IMR-90 (cell line): ENCODE results near the gene FMO1. TPM values are rescaled to one million over a fixed set of nuclear protein-coding genes. Genes with fewer than 3 reads are reported as not detected.

ENCODE experiments used
- ATAC-seq: fragments of 200-7000 bp; cut with Tn5 transposase; 2 replicates; pipeline ENCODE4 v1.9.1; 2020; ENCODE audit warnings: low read depth, mild to moderate bottlenecking, moderate library complexity
- BruUV-seq: library from RNA; stranded (reverse); fragments of 400-500 nt; replicated peaks from 2 replicates; lab custom pipeline; 2021; lab: Mats Ljungman, UMichigan
- CTCF ChIA-PET: fragments of 300-600 bp; formaldehyde crosslinking; extraction: SDS; loops from one replicate; lab custom pipeline; 2021; ENCODE audit warnings: antibody characterized with exemption; lab: Yijun Ruan, JAX
- POLR2A ChIA-PET: fragments of 300-600 bp; sonication (Branson Sonifier 250); formaldehyde crosslinking; loops from one replicate; lab custom pipeline; 2022; ENCODE audit warnings: antibody characterized with exemption; ENCODE audit not compliant: unreplicated experiment; lab: Charles Lee
- DNase-seq: peaks from one replicate; pipeline ENCODE4 v3.0.0; 2013
- H2AFZ ChIP-seq: replicated peaks from 2 replicates; pipeline ENCODE3; 2013; ENCODE audit warnings: low read length, mild to moderate bottlenecking; ENCODE audit not compliant: poor library complexity
- H2AK5ac ChIP-seq: 2 replicates; pipeline ENCODE4 v1.6.1; 2013; ENCODE audit warnings: low read depth, low read length, inconsistent platforms
- H2AK9ac ChIP-seq: replicated peaks from 2 replicates; pipeline ENCODE3; 2013; ENCODE audit warnings: mild to moderate bottlenecking, low read depth, low read length, moderate library complexity; ENCODE audit not compliant: poor library complexity
- H2BK120ac ChIP-seq: 2 replicates; pipeline ENCODE4 v1.6.1; 2013; ENCODE audit warnings: low read depth, low read length, inconsistent platforms
- H2BK15ac ChIP-seq: 3 replicates; pipeline ENCODE4 v1.6.1; 2013; ENCODE audit warnings: low read depth, low read length, inconsistent platforms
- H2BK20ac ChIP-seq: 2 replicates; pipeline ENCODE4 v1.6.1; 2013; ENCODE audit warnings: low read depth, mild to moderate bottlenecking, inconsistent platforms, low read length, moderate library complexity
- H2BK5ac ChIP-seq: 2 replicates; pipeline ENCODE4 v1.6.1; 2013; ENCODE audit warnings: mild to moderate bottlenecking, low read depth, low read length, inconsistent platforms; ENCODE audit not compliant: poor library complexity, severe bottlenecking
- H3K14ac ChIP-seq: replicated peaks from 2 replicates; pipeline ENCODE4 v1.6.1; 2013; ENCODE audit warnings: low read depth, low read length, inconsistent platforms
- H3K18ac ChIP-seq: 2 replicates; pipeline ENCODE4 v1.6.1; 2013; ENCODE audit warnings: low read depth, low read length, control low read depth
- H3K23ac ChIP-seq: 2 replicates; pipeline ENCODE4 v1.6.1; 2013; ENCODE audit warnings: low read depth, low read length, inconsistent platforms
- H3K27ac ChIP-seq: 2 replicates; pipeline ENCODE4 v1.5.1; 2013; ENCODE audit warnings: mild to moderate bottlenecking, control low read depth, low read length; ENCODE audit not compliant: insufficient read depth
- H3K27me3 ChIP-seq: 2 replicates; pipeline ENCODE4 v1.6.1; 2013; ENCODE audit warnings: low read length; ENCODE audit not compliant: control insufficient read depth, insufficient read depth
- H3K36me3 ChIP-seq: 2 replicates; pipeline ENCODE4 v1.6.1; 2013; ENCODE audit warnings: low read length, mixed read lengths; ENCODE audit not compliant: control insufficient read depth, insufficient read depth
- H3K4ac ChIP-seq: 2 replicates; pipeline ENCODE4 v1.6.1; 2013; ENCODE audit warnings: low read depth, low read length, inconsistent platforms
- H3K4me1 ChIP-seq: 2 replicates; pipeline ENCODE4 v1.6.1; 2013; ENCODE audit warnings: low read length, mixed read lengths; ENCODE audit not compliant: control insufficient read depth, insufficient read depth
- H3K4me2 ChIP-seq: 2 replicates; pipeline ENCODE4 v1.6.1; 2013; ENCODE audit warnings: low read depth, mild to moderate bottlenecking, control low read depth, low read length, moderate library complexity
- H3K4me3 ChIP-seq: 2 replicates; pipeline ENCODE4 v1.5.1; 2013; ENCODE audit warnings: low read depth, mild to moderate bottlenecking, control low read depth, low read length, moderate library complexity; ENCODE audit not compliant: insufficient read depth
- H3K56ac ChIP-seq: 2 replicates; pipeline ENCODE4 v1.6.1; 2013; ENCODE audit warnings: low read length, inconsistent platforms; ENCODE audit not compliant: insufficient read depth; ENCODE audit errors: extremely low read depth
- H3K79me1 ChIP-seq, 2 experiments: 2 replicates each; pipeline ENCODE4 v1.6.1; 2013; ENCODE audit warnings: low read length in 2 of 2, inconsistent platforms in 1 of 2, low read depth in 1 of 2
- H3K9ac ChIP-seq: 2 replicates; pipeline ENCODE4 v1.6.1; 2013; ENCODE audit warnings: low read depth, low read length, control low read depth
- H3K9me1 ChIP-seq: 2 replicates; pipeline ENCODE4 v1.6.1; 2013; ENCODE audit warnings: low read length, inconsistent platforms; ENCODE audit not compliant: insufficient read depth
- H3K9me3 ChIP-seq: 2 replicates; pipeline ENCODE4 v1.6.1; 2013; ENCODE audit warnings: low read length; ENCODE audit not compliant: control insufficient read depth, insufficient read depth
- H4K20me1 ChIP-seq: 2 replicates; pipeline ENCODE4 v1.6.1; 2013; ENCODE audit warnings: low read length, inconsistent platforms; ENCODE audit not compliant: insufficient read depth
- H4K5ac ChIP-seq: 2 replicates; pipeline ENCODE4 v1.6.1; 2013; ENCODE audit warnings: mild to moderate bottlenecking, low read depth, low read length, control low read depth
- H4K8ac ChIP-seq, 2 experiments: 2 replicates each; pipeline ENCODE4 v1.6.1; 2013; ENCODE audit warnings: low read depth in 2 of 2, low read length in 2 of 2, control low read depth in 1 of 2, inconsistent platforms in 1 of 2
- H4K91ac ChIP-seq: 2 replicates; pipeline ENCODE4 v1.6.1; 2013; ENCODE audit warnings: low read depth, low read length, inconsistent platforms; ENCODE audit not compliant: insufficient read depth
- RAD21 ChIP-seq: IDR thresholded peaks from 2 replicates; pipeline ENCODE4 v1.6.1; 2012; ENCODE audit warnings: low read length, improper control_type of control experiment
- SMC3 ChIP-seq: fragments of 150-350 bp; IDR thresholded peaks from 2 replicates; pipeline ENCODE4 v1.6.1; 2016; ENCODE audit warnings: low read depth, mild to moderate bottlenecking, antibody characterized with exemption, low read length, moderate library complexity
- WGBS, 2 experiments: methylation state at CpG; one replicate each; pipeline versions ENCODE4 v1.1.5 to v1.1.7; 2013; ENCODE audit warnings: missing lambda C conversion rate in 2 of 2; ENCODE audit not compliant: insufficient read length in 1 of 2; ENCODE audit errors: extremely low coverage in 2 of 2; 5-methylcytosine and 5-hydroxymethylcytosine counted together
- dilution Hi-C: fragments of 300-500 bp; cut with HindIII; formaldehyde crosslinking; loops from one replicate; pipeline ENCODE4 v1.14.3; 2018; ENCODE audit warnings: low sequenced_read_pairs; ENCODE audit not compliant: unreplicated experiment
- in situ Hi-C: fragments of 300-500 bp; cut with MboI; formaldehyde crosslinking; loops from 3 replicates; pipeline ENCODE4 v1.14.3; 2019; ENCODE audit warnings: low sequenced_read_pairs, inconsistent platforms, mixed read lengths
- intact Hi-C: fragments of 100-400 bp; cut with micrococcal nuclease; formaldehyde crosslinking; loops from 2 replicates; pipeline ENCODE4 v1.10.0; 2022
- polyA plus RNA-seq, 3 experiments: library from polyadenylated mRNA; depleted of rRNA; stranded (reverse); fragments of >200 nt; gene quantifications; 2 replicates each; pipeline ENCODE4 v1.2.3, GENCODE V29; 2012; ENCODE audit warnings: low replicate concordance in 1 of 3
- total RNA-seq: library from RNA; depleted of rRNA; stranded (reverse); fragments of >200 nt; gene quantifications from 2 replicates; pipeline ENCODE4 v1.2.3, GENCODE V29; 2012
- TF ChIP-seq, protein P1 (sequence below): conservative IDR thresholded peaks from 2 replicates; pipeline ENCODE4 v1.5.1; 2012; ENCODE audit warnings: mild to moderate bottlenecking, low read depth, low read length, improper control_type of control experiment
- TF ChIP-seq, protein P2 (sequence below): fragments of 150-350 bp; IDR thresholded peaks from 2 replicates; pipeline ENCODE4 v1.6.1; 2017; ENCODE audit warnings: mild to moderate bottlenecking, antibody characterized with exemption, low read length, low read depth

The FMO1 gene
- total and polyA plus RNA-seq, 2 of the 4 experiments (the other 2 are of a cell fraction), result not detected

GRCh38 chr1:171245458-171246064, 2.7 kb upstream of the FMO1 start:
- no peak overlapping the region for H2BK20ac ChIP-seq

More at GRCh38 chr1:171245458-171246064, 2.7 kb upstream of the FMO1 start:
- H2AK5ac ChIP-seq, result no peak overlapping the region
- dilution Hi-C loops, result no loop called here
- no peaks in the 10 kb centered on the region for H3K4me1 ChIP-seq
- in situ Hi-C loops, result no loop called here
- no peak overlapping the region for H2BK5ac ChIP-seq
- no peak overlapping the region for H3K27ac ChIP-seq
- no peaks in the 10 kb centered on the region for H3K79me1 ChIP-seq
- no peak overlapping the region for H4K8ac ChIP-seq
- ChIA-PET POLR2A (no interaction called here), CTCF (interaction anchor here (0.5 to 1.9 kb wide), 12 partner anchors 8 to 279 kb away, joined by 3 to 9 read pairs (median 5); partner anchors contain the start of gene FMO4)
- ATAC-seq (peak; percentile 80), DNase-seq (peak; percentile 27)
- no peak overlapping the region for H3K56ac ChIP-seq
- H4K91ac ChIP-seq, result no peak overlapping the region
- no peak overlapping the region for H3K4ac ChIP-seq
- H2AK9ac ChIP-seq, result no peak overlapping the region
- no TSS peak for BruUV-seq
- H3K4me3 ChIP-seq, result no peak overlapping the region
- H3K9me3 ChIP-seq, result no peaks in the 10 kb centered on the region
- no peaks in the 10 kb centered on the region; the same call in 1 of the 2 replicates for H3K27me3 ChIP-seq
- H3K9me1 ChIP-seq, result peaks cover 4% of the 10 kb centered on the region; the same call in 1 of the 2 replicates
- no peak overlapping the region for H4K5ac ChIP-seq
- TF ChIP-seq SMC3 (peak; percentile 34; the same call in 1 of the 2 replicates), RAD21 (peak; percentile 39)
- TF ChIP-seq, protein P1, sequence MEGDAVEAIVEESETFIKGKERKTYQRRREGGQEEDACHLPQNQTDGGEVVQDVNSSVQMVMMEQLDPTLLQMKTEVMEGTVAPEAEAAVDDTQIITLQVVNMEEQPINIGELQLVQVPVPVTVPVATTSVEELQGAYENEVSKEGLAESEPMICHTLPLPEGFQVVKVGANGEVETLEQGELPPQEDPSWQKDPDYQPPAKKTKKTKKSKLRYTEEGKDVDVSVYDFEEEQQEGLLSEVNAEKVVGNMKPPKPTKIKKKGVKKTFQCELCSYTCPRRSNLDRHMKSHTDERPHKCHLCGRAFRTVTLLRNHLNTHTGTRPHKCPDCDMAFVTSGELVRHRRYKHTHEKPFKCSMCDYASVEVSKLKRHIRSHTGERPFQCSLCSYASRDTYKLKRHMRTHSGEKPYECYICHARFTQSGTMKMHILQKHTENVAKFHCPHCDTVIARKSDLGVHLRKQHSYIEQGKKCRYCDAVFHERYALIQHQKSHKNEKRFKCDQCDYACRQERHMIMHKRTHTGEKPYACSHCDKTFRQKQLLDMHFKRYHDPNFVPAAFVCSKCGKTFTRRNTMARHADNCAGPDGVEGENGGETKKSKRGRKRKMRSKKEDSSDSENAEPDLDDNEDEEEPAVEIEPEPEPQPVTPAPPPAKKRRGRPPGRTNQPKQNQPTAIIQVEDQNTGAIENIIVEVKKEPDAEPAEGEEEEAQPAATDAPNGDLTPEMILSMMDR, result peak; percentile 57
- TF ChIP-seq, protein P2, sequence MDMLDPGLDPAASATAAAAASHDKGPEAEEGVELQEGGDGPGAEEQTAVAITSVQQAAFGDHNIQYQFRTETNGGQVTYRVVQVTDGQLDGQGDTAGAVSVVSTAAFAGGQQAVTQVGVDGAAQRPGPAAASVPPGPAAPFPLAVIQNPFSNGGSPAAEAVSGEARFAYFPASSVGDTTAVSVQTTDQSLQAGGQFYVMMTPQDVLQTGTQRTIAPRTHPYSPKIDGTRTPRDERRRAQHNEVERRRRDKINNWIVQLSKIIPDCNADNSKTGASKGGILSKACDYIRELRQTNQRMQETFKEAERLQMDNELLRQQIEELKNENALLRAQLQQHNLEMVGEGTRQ, result no peak
- no peak overlapping the region for H3K23ac ChIP-seq
- no peaks in the 10 kb centered on the region for H3K36me3 ChIP-seq
- H2BK120ac ChIP-seq, result no peak overlapping the region
- H3K4me2 ChIP-seq, result no peak overlapping the region
- no peak overlapping the region for H3K18ac ChIP-seq
- H3K9ac ChIP-seq, result no peak overlapping the region
- intact Hi-C loops, result loop anchor here (10.0 kb wide), 1 partner anchor 239 kb away; the partner anchor contains the start of gene PRRC2C
- no peak overlapping the region for H2AFZ ChIP-seq
- WGBS, 2 experiments, result no CpG with 5 or more reads among the region's 6 CpGs
- no peak overlapping the region for H3K14ac ChIP-seq
- no peaks in the 10 kb centered on the region for H4K20me1 ChIP-seq
- H2BK15ac ChIP-seq, result no peak overlapping the region
